PC-3 (cell line): ENCODE measurements around the gene LRRC49. TPM values are rescaled to one million over a fixed set of nuclear protein-coding genes. Genes with fewer than 3 reads are reported as not detected.

Experiments used
- ATAC-seq: fragments of 200-7000 bp; cut with Tn5 transposase; 2 replicates; pipeline ENCODE4 v1.9.1; 2020; ENCODE audit warnings: mild to moderate bottlenecking, moderate library complexity
- BruUV-seq: library from RNA; stranded (reverse); fragments of 400-500 nt; replicated peaks from 2 replicates; lab custom pipeline; 2021; lab: Mats Ljungman, UMichigan
- CTCF ChIA-PET: fragments of 300-600 bp; sonication (Branson Sonifier 250); formaldehyde crosslinking; loops from one replicate; lab custom pipeline; 2022; ENCODE audit warnings: antibody characterized with exemption; lab: Charles Lee
- POLR2A ChIA-PET: fragments of 300-600 bp; sonication (Branson Sonifier 250); formaldehyde crosslinking; loops from one replicate; lab custom pipeline; 2022; ENCODE audit warnings: antibody characterized with exemption; ENCODE audit not compliant: unreplicated experiment; lab: Charles Lee
- DNase-seq: peaks from one replicate; pipeline ENCODE4 v3.0.0-alpha.2; 2015
- H2AFZ ChIP-seq: fragments of 300-600 bp; sonication (generic); 2 replicates; pipeline ENCODE4 v1.6.0; 2016; ENCODE audit warnings: antibody characterized with exemption, low read length
- H3F3A ChIP-seq: fragments of 300-600 bp; sonication (generic); one replicate; pipeline ENCODE4 v1.6.0; 2017; ENCODE audit warnings: antibody characterized with exemption, low read length, control low read depth, mild to moderate bottlenecking; ENCODE audit not compliant: unreplicated experiment
- H3K27ac ChIP-seq: fragments of 300-600 bp; sonication (generic); 2 replicates; pipeline ENCODE4 v1.5.1; 2016; ENCODE audit warnings: mild to moderate bottlenecking, low read length
- H3K27me3 ChIP-seq: fragments of 300-600 bp; sonication (generic); 2 replicates; pipeline ENCODE4 v1.6.1; 2016; ENCODE audit warnings: low read length, mixed read lengths
- H3K36me3 ChIP-seq: fragments of 300-600 bp; sonication (generic); 2 replicates; pipeline ENCODE4 v1.6.1; 2016; ENCODE audit warnings: low read depth, mixed run types, low read length, mixed read lengths
- H3K4me1 ChIP-seq: fragments of 300-600 bp; sonication (generic); 2 replicates; pipeline ENCODE4 v1.5.1; 2016; ENCODE audit warnings: low read length; ENCODE audit not compliant: insufficient read depth
- H3K4me2 ChIP-seq: fragments of 300-600 bp; sonication (generic); 2 replicates; pipeline ENCODE4 v1.6.0; 2016; ENCODE audit warnings: low read length
- H3K4me3 ChIP-seq: fragments of 300-600 bp; sonication (generic); 2 replicates; pipeline ENCODE4 v1.5.1; 2016; ENCODE audit warnings: mild to moderate bottlenecking, low read length, mixed read lengths
- H3K79me2 ChIP-seq: fragments of 300-600 bp; sonication (generic); 2 replicates; pipeline ENCODE4 v1.6.1; 2017; ENCODE audit warnings: low read length, mixed read lengths
- H3K9ac ChIP-seq: fragments of 300-600 bp; sonication (generic); 2 replicates; pipeline ENCODE4 v1.6.0; 2016; ENCODE audit warnings: mild to moderate bottlenecking, low read length
- H3K9me2 ChIP-seq: fragments of 300-600 bp; sonication (generic); replicated peaks from 2 replicates; pipeline ENCODE4 v1.6.1; 2016; ENCODE audit warnings: mixed run types, low read length, mixed read lengths
- H3K9me3 ChIP-seq: fragments of 300-600 bp; sonication (generic); 2 replicates; pipeline ENCODE4 v1.6.1; 2016; ENCODE audit warnings: low read length, mixed read lengths
- H4K20me1 ChIP-seq: fragments of 300-600 bp; sonication (generic); 2 replicates; pipeline ENCODE4 v1.6.1; 2016; ENCODE audit warnings: low read length, mixed read lengths
- CTCF ChIP-seq: fragments of 300-600 bp; sonication (generic); conservative IDR thresholded peaks from 2 replicates; pipeline ENCODE4 v1.5.1; 2017; ENCODE audit warnings: antibody characterized with exemption, low read depth, mild to moderate bottlenecking, low read length
- EZH2 ChIP-seq: fragments of 300-600 bp; sonication (generic); IDR thresholded peaks from one replicate; pipeline ENCODE4 v1.6.1; 2017; ENCODE audit warnings: antibody characterized with exemption, mild to moderate bottlenecking, low read length; ENCODE audit not compliant: unreplicated experiment
- EZH2phosphoT487 ChIP-seq: fragments of 300-600 bp; sonication (generic); IDR thresholded peaks from 2 replicates; pipeline ENCODE4 v1.6.1; 2018; ENCODE audit warnings: mild to moderate bottlenecking, antibody characterized with exemption, low read length, borderline replicate concordance
- intact Hi-C: fragments of 100-400 bp; cut with micrococcal nuclease; formaldehyde crosslinking; loops from 2 replicates; pipeline ENCODE4 v1.9.0; 2023
- total RNA-seq: library from RNA; depleted of rRNA; stranded (reverse); fragments of >200 nt; gene quantifications from 2 replicates; pipeline ENCODE4 v1.2.3, GENCODE V29; 2014

The LRRC49 gene
- total RNA-seq, 1 experiment from 2014 or later = 7.7 TPM

GRCh38 chr15:70863450-70864218 lies 29.0 kb upstream of the LRRC49 start:
- H3K9ac ChIP-seq = peak overlapping the region; percentile 69
- H3K79me2 ChIP-seq = no peaks in the 10 kb centered on the region
- peak overlapping the region; percentile 32; the same call in 1 of the 2 replicates for H3K4me3 ChIP-seq
- no peaks in the 10 kb centered on the region for H3K36me3 ChIP-seq
- CTCF ChIA-PET = interaction anchor here (1.7 kb wide), 1 partner anchor 11 kb away, joined by 5 read pairs; no protein-coding TSS in a partner anchor
- no peaks in the 10 kb centered on the region; the same call in 1 of the 2 replicates for H3K9me3 ChIP-seq
- intact Hi-C loops = no loop called here
- H3K27ac ChIP-seq = peak overlapping the region; percentile 96
- no peaks in the 10 kb centered on the region for H3K27me3 ChIP-seq
- DNase-seq (peak; percentile 94), ATAC-seq (peak; percentile 98)
- H2AFZ ChIP-seq = 0 out of 2 replicates have a peak overlapping the region, but pooled peaks have one; percentile 18
- H3F3A ChIP-seq = peaks cover 7% of the 10 kb centered on the region
- POLR2A ChIA-PET = interaction anchor here (0.6 to 1.0 kb wide), 3 partner anchors 29 to 834 kb away, joined by 3 to 4 read pairs (median 3); partner anchors contain the start of genes LRRC49 and THAP10
- no peak for TF ChIP-seq EZH2phosphoT487
- TF ChIP-seq CTCF = no peak
- no peak for TF ChIP-seq EZH2
- H3K4me2 ChIP-seq = peak overlapping the region; percentile 70
- BruUV-seq = TSS peak; percentile 48
- peaks cover 21% of the 10 kb centered on the region for H3K4me1 ChIP-seq
- no peaks in the 10 kb centered on the region for H3K9me2 ChIP-seq
- no peaks in the 10 kb centered on the region for H4K20me1 ChIP-seq

GRCh38 chr15:70866982-70867641 lies 25.5 kb upstream of the LRRC49 start:
- TF ChIP-seq EZH2 (no peak), EZH2phosphoT487 (no peak), CTCF (no peak)
- H3F3A ChIP-seq = peaks cover 7% of the 10 kb centered on the region
- no peaks in the 10 kb centered on the region for H3K36me3 ChIP-seq
- no peaks in the 10 kb centered on the region for H3K27me3 ChIP-seq
- DNase-seq = no peak
- H3K4me1 ChIP-seq = peaks cover 28% of the 10 kb centered on the region
- no peak overlapping the region for H3K27ac ChIP-seq
- BruUV-seq = no TSS peak
- ATAC-seq = no peak
- no peaks in the 10 kb centered on the region for H3K9me2 ChIP-seq
- no peaks in the 10 kb centered on the region; the same call in 1 of the 2 replicates for H3K9me3 ChIP-seq
- no peaks in the 10 kb centered on the region for H3K79me2 ChIP-seq
- intact Hi-C loops = no loop called here
- ChIA-PET POLR2A (no interaction called here), CTCF (interaction anchor here (0.6 kb wide), 1 partner anchor 247 kb away, joined by 3 read pairs; no protein-coding TSS in a partner anchor)
- H3K4me2 ChIP-seq = no peak overlapping the region
- no peak overlapping the region for H2AFZ ChIP-seq
- no peak overlapping the region for H3K4me3 ChIP-seq
- H4K20me1 ChIP-seq = no peaks in the 10 kb centered on the region
- no peak overlapping the region for H3K9ac ChIP-seq
